Activated T-cell treated with anti-CD3 and anti-CD28 coated beads for 1 hour (primary cell): ENCODE data around the gene SH2B3.
"Not testable (repeated sequence)": the region's sequence is repeated elsewhere in the genome, so short reads cannot be mapped to it uniquely, and the experiment has no call there.

Experiments
- DNase-seq: peaks from one replicate; pipeline ENCODE4 v3.0.0-alpha.2; 2020; ENCODE audit warnings: low read depth

The SH2B3 gene

DNA sequence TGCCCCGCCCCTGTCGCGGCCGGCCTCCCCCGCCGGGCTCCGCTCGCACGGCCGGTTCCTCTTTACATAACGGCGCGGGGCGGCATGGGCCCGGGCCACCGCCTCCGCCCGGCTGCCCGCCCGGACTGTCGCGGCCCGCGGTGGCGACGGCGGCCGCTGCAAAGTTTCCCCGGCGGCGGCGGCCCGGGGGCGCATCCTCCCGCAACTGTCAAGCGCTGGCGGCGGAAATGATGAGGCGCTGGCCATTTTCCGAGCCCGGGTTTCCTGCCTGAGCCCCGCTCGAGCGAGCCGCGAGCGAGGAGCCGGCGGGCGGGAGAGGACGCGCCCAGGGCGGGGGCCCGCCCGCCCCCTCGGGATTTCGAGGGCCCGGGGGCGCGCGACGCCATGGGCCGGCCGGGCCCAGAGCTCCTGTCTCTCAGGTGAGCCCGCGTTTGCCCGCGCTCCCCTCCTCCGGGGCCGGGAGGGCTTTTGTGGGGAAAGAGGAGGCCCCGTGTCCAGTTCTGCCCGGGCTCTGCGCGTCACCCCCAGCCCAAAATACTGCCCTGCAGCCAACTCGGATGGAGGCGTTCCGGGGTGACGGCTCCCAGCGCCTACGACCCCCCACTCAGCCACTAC is at the start of gene SH2B3:
TSS of gene SH2B3 (plus strand) at position 65 of the 615 bp plus-strand sequence. CDS start 12,223 bp downstream, outside the sequence.
- peak; percentile 64 for DNase-seq

GRCh38 chr12:111359231-111359913 is 46.4 kb upstream of the SH2B3 start:
- no peak for DNase-seq

DNA sequence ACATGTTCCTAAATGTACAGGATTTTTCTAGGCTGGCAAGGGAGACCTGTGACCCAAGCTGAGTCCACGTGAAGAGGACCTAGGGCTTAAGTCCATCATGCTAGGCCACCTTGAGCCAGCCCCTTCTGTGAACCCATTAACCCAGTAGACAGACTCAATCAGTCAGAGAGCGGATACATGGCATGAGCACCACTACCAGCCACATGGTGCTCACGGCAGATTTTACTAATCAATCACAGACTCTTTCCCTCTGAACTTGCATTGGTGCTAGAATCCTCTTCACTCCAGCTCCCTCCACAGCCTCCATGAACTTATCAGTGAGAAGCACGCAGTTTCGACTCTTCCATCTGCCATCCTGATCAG is 45.8 kb upstream of the SH2B3 start:
- DNase-seq, result no peak

DNA sequence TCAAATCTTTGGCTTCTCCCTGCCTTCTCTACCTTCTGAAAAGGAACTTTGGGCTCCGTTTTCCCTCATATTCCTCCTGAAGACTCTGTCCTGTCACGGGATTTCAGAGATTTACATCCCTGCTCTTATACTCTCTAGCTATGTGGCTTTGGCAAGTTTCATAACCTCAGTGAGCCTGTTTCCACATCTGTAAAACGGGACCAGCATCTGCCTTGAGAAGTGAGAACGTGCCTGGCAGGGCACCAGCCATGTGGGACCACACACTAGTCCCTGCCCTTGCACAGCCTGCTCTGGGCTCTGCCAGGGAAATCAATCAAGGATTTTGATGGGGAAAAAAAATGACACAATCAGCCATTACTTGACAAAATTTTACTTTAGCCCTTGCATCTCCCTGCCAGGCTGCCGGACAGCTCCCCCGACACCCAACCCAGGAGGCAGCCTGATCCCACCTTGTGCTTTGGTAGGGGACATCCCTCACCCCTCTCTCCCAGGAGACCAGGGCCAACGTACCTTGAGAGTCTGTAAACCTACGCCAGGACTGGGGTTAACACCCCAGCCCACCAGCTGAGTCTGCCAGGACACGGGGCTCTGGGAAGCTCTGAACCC is 45.3 kb upstream of the SH2B3 start:
- DNase-seq, result no peak

DNA sequence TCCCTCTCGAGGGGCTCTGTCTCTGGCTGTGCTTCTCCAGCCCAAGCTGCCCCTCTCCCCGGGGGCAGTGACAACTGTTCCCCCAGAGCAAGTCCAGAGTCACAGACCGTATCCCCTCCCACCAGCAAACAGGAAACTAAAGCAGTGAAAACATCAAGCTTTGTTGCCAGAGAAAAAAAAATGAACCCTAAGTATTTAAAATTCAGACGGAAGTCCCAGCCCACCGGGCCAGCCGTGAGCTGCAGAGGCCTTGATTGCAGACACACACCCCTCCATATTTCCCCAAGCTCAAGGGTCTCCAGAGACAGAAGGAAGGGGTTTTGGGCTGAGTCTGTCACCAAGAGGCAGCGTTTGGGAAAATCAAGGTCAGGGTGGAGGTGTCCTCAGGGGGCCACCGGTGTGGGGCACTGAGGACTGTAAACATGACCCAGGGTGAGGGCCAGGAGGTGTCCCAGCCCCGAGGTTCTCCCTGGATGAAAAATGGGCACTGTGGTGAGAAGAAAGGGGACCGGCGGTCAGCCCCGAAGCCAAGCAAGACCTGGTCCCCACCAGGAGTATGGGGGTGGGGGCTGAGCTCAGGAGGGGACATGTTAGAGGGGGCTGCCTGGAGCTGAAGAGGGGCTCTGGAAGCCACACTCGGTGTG is 44.5 kb upstream of the SH2B3 start:
- DNase-seq, result no peak

DNA sequence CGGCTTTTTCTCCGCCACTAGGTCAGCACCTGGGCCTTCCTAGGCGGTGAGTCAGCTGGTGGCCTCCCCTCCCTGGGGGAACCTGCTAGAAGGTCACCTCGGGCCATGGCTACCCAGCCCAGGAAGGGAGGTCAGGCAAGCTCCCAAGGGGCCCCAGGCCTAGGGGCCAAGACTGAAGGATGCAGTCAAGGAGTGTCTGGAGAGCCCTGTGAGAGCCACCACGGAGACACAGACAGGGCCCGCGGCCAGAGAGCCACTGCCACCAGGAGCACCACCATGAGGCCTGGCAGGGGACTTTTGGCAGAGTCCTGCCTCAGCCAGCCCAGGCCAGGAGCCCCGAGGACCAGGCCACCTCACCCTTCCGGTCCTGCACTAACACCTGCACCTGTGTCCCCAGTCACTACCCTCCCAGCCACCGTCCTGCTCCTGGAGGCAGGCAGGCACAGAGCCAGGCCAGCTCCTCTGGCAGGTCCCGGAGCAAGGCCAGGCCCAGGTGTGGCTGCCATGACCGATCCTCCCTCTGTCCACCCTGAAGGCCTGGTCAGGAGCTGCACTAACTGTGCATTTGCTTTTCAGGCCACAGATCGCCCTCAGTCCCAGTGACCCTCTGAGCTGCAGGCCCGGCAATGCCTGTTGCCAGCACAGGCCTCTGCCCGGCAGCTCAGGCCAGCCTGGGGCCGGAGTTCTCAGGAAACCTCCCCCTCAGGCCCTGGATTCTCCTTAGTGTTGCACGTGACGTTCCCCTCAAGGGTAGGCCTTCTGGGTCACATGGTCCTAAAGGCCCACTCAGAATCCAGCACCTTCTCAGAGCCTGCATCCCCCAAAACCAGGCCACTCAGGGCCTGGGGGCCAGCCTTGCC is 43.8 kb upstream of the SH2B3 start:
- no peak for DNase-seq

DNA sequence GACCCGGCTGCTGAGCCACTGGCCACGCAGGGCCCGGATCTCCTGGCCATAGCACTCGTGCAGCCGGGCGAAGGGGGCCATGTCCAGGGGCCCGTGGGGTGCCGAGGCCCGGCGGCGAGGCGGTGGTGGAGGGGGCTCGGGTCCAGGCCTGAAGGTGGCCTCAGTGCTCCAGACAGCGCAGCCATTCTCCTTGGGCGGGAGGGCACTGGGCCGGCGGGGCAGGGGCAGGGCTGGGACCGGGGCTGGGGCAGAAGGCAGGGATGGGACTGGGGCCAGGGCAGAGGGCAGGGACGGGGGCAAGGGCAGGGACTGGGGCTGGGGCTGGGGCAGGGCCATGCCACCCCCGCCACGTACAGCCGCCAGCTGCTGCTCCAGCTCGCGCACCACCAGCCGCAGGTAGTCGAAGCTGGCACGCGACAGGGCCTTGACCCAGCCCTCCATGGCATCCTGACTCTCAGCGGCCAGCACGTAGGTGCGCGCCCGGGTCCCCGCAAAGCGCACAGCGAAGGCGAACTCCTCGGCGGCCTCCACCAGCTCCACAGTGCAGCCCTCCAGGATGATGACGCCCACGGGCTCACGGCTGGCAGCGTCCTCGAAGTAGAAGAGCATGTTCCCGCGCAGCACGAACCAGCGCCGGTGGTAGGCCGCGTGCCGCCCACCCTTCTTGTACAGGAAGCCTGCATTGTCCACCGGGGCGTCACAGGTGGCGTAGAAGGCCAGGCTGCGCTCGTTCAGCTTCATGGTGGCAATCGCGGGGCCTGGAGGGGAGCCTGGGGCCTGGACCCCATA is 42.8 kb upstream of the SH2B3 start:
- no peak for DNase-seq

DNA sequence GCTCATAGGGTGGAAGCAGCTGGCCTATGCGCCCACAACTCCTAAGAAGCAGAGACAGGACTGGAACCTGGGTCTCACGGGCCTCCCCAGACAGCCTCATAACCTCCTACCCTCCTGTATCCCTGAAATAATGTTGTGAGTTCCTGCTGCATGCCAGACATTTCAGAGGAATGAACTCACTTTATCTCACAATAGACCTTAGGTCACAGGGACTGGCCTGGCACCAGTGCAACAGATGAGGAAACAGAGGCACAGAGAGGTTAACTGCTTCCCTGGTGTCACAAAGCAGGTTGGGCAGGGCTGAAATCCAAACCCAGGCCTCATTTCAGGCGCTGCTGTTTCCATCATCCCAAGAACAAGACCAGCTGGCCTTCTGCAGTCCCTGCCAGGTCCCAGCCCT is 42.1 kb upstream of the SH2B3 start:
- DNase-seq, result no peak

DNA sequence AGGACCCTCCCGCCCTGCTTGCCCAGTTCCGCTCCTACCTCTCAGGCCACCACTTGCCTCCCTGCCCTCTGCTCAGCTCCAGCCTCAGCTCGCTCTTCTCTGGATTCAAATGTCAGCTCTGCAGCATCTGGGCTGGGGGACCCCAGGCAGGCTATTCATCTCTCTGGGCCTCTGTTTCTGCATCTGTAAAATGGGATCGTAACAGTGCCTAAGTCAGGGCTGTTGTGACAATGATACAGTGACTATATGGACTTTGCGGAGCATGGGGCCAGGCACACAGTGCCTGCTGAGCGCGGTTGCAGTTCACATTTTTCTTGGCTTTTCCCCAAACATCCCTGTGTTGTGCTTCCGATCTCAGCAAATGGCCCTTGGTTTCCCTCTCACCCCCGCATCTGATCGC is 39.6 kb upstream of the SH2B3 start:
- DNase-seq, result no peak

DNA sequence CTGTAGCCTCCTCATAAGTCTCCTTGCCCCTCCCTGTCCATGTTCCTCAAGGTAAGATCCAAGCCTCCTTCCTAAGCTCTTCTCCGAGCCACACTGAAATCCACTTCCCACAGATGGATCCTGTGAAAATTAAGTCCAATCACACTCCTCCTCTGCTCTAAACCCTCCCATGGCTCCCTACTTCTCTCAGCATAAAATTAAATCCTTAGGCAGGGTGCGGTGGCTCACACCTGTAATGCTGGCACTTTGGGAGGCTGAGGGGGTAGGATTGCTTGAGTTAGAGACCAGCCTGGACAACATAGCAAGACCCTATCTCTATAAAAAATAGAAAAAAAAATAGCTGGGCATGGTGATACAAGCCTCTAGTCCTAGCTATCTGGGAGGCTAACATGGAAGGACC is 39.1 kb upstream of the SH2B3 start:
- no peak for DNase-seq

- no peak for DNase-seq
Observed at GRCh38 chr12:111367661-111368221, 38.0 kb upstream of the SH2B3 start.

DNA sequence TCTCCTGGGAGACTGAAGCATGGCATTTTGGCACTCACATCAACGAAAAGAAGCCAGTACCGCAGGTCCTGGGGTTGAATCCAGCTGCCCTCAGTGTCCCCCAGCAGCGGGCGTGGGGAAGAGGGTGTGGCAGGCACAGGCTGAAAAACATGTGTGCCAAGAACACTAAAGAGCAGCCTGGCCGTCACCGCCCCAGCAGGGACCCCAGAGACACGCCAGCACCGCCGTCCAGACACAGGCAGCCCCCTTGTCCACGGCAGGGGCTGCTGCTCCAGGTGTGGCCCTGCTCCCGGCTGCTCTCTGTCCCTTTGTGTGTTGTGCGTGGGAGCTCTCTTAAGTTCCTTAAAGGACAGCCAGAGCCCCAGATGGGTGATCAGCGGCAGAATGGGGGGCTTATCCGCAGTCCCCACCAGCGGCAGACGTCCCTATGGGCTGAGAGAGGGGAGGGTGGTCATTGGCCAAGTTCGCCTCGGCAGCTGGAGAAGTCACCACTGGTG is 37.4 kb upstream of the SH2B3 start:
- no peak for DNase-seq

DNA sequence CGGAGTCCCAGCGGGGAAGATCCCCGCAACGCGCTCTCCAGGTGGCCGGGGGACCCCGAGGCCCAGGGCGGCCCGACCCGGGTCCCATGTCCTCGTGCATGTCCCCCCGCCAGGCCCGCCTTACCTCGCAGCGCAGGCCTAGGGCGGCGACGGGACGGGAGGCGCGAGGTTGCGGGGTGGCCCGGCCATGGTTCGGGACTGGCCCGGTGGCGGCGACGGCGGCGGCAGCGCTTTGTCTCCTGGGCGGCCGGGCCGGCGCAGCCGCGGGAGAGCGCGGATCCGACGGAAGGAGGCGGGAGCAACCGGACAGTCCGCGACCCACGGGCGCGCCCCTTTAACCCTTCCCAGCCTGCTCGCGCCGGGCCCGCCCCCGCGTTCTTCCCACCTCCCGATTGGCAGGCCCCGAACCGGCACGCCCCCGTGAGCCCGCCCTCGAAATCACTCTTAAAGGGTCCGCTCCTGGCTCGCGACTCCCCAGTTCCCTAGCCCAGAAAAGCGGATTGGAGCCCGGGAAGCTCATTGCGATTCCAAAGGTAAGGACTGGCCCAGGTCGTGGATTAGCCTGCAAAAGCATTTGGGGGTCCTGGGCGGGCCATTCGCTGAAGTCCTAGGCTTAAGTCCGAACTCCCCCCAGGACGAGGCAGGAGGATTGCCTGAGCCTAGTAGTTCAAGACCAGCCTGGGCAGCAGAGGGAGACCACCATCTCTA is 36.8 kb upstream of the SH2B3 start, which contains the start of gene PHETA1:
TSS of gene PHETA1 (minus strand) at position 308 of the 708 bp plus-strand sequence. CDS start 5,668 bp downstream, outside the sequence.
- DNase-seq, result peak; percentile 67

DNA sequence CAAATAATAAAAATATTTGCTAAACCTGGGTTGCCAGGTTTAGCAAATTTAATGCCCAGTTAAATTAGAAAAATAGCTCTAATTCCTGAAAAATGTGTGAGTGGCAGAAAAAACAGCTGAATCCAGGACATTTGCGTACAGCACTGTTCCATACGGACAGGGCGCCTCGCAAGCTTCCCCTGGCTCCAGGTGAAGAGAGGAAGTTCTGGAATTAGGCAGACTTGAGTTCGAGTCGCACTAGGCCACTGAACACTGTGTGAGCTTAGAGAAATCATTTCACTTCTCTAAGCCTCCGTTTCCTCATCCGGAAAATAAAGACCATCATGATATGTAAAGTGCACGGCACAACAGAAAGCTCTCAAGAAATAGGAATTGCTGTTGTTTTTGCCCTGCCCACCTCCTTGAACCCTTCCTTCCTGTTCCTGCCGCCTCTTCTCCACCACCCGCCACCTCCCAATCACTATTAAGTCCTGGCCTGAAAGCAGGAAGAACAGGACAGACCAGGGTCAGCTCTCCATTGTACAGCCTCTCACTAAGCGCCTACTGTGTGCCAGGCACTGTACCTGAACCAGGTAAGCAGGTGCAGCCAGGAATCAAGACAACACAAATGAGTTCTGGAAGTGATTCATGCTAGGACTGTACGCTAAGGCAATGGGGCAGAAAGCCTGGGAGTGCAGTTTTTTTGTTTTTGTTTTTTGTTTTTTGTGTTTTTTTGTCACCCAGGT is 36.1 kb upstream of the SH2B3 start:
- DNase-seq, result no peak

DNA sequence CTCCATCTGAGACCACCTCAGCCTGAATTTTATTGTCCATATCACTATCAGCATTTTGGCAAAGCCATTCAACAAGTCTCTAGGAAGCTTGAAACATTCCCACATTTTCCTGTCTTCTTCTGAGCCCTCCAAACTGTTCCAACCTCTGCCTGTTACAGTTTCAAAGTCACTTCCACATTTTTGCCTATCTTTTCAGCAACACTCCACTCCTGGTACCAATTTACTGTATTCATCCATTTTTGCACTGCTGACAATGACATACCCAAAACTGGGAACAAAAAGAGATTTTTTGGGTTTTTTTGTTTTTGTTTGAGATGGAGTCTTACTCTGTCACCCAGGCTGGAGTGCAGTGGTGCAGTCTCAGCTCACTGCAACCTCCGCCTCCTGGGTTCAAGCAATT is 32.5 kb upstream of the SH2B3 start:
- DNase-seq, result not testable (repeated sequence)

DNA sequence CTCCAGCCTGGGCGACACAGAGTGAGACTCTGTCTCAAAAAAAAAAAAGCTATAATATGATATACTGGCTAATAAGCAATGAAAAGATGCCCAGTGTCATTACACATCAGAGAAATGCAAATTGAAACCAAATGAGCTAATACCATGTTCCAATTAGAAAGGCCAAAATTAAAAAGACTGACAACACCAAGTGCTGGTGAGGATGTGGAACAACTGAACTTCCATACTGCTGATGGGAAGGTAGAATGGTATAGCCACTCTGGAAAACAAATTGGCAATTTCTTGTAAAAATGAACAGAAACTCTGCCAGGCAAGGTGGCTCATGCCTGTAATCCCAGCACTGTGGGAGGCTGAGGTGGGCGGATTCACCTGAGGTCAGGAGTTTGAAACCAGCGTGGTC is 28.3 kb upstream of the SH2B3 start:
- no peak for DNase-seq

DNA sequence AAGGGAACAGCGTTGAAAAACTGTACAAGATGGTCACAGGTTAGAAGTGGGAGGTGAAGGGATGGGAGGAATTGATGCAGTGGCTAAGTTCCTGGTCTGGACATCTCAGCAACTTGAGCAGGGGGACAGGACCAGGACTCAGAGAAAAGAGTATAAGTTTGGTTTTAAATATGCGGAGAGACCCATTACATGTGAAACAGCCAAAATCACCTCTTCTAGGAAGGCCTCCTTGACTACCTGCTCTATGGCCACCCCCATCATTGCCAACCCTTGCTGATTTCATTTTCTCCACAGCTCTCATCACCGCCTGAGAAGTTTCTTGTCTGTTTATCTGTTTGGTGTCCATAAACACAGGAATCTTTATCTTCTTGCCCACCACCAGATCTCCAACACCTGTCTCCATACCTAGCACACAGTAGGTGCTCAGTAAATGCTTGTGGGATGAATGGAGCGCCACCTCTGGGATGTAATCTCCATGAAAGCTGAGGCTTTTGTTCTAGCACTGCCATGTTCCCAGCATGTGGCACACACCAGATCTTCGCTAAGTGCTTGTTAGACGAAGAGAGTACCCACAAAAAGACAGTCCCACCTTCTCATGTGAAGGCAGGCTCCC is 25.7 kb upstream of the SH2B3 start:
- no peak for DNase-seq

DNA sequence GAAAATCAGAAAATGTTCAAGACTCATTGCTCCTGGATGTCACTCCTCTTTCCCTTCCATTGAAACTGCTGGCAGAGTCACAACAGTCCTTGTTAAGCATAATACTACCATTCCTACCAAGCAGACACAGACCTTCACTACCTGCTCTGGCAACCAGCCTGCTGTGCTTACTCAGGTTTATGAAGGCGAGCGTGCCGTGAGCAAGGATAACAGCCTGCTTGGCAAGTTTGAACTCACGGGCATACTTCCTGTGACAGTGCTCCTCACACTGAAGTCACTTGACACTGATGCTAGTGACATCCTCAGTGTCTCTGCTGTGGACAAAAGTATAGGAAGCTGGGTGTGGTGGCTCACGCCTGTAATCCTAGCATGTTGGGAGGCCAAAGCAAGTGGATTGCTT is 21.1 kb upstream of the SH2B3 start:
- no peak for DNase-seq

GRCh38 chr12:111386885-111387284 is 18.8 kb upstream of the SH2B3 start:
- DNase-seq, result no peak
